GM12875 (cell line): Measurements from ENCODE around the gene B4GALT3.

ENCODE experiments used
- H3K4me3 ChIP-seq: one replicate; pipeline ENCODE4 v1.5.1; 2011; ENCODE audit warnings: low read depth, low read length, control low read depth
- TF ChIP-seq, protein P1 (sequence below): IDR thresholded peaks from 2 replicates; pipeline ENCODE4 v1.5.1; 2011; ENCODE audit warnings: low read depth, mild to moderate bottlenecking, control low read depth, inconsistent platforms, low read length, moderate library complexity, borderline replicate concordance; ENCODE audit not compliant: insufficient read depth

Gene B4GALT3

GRCh38 chr1:161222175-161223019 is 45.1 kb upstream of the B4GALT3 start:
- TF ChIP-seq, protein P1, sequence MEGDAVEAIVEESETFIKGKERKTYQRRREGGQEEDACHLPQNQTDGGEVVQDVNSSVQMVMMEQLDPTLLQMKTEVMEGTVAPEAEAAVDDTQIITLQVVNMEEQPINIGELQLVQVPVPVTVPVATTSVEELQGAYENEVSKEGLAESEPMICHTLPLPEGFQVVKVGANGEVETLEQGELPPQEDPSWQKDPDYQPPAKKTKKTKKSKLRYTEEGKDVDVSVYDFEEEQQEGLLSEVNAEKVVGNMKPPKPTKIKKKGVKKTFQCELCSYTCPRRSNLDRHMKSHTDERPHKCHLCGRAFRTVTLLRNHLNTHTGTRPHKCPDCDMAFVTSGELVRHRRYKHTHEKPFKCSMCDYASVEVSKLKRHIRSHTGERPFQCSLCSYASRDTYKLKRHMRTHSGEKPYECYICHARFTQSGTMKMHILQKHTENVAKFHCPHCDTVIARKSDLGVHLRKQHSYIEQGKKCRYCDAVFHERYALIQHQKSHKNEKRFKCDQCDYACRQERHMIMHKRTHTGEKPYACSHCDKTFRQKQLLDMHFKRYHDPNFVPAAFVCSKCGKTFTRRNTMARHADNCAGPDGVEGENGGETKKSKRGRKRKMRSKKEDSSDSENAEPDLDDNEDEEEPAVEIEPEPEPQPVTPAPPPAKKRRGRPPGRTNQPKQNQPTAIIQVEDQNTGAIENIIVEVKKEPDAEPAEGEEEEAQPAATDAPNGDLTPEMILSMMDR, result no peak
- H3K4me3 ChIP-seq, result no peak overlapping the region

DNA sequence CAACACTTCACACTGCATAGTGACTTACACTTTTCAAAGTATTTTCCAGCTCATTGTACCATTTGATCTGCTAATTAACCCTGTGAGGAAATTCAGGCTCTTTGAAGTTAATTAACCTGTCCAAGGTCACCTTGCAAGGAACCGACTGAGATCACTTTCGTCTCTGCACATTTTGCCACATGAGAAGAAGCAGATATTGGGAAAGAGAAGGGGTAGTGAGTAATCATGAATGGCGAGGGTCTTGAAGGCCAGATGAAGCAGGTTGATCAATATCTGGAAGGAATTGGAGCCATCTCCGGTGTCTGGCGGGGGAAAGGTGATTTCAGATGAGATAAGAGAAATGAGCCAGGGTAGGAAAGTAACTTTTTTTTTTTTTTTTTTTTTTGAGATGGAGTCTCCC is 42.7 kb upstream of the B4GALT3 start:
- no peak overlapping the region for H3K4me3 ChIP-seq
- TF ChIP-seq, protein P1, result no peak

- TF ChIP-seq, protein P1, result no peak
- H3K4me3 ChIP-seq, result no peak overlapping the region
These were observed 42.0 kb upstream of the B4GALT3 start for GRCh38 chr1:161219078-161219892.

DNA sequence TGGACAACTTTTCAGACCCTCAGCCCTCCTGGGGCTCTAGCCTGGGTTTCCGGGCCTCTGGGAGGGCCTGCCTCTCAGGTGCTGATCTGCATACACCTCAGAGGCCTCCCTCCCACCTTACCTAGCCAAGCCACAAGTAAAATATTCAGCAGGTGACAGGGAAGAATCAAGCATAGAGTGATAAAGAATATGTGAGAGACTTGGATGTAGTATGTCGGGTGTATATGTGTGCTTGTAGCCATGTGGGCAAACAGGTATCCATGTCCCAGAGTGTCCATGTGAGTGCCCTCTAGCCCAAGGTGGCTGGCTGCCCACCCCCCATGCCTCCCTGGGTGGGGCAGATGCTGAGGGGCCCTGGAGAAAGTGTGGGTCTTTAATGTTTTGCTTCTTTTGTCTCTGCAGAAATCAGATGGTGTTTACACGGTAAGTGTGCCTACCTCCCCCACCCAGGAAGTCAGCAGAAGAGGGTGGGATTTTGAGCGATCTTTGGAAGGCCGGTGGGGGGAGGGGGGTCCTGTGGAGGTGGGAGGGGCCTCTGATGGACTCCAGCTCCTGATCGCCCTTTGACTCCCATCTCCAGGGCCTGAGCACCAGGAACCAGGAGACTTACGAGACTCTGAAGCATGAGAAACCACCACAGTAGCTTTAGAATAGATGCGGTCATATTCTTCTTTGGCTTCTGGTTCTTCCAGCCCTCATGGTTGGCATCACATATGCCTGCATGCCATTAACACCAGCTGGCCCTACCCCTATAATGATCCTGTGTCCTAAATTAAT is 41.2 kb upstream of the B4GALT3 start:
- no peak overlapping the region for H3K4me3 ChIP-seq
- TF ChIP-seq, protein P1, result no peak

GRCh38 chr1:161217831-161218230 is 40.5 kb upstream of the B4GALT3 start:
- no peak overlapping the region for H3K4me3 ChIP-seq
- TF ChIP-seq, protein P1, result no peak

DNA sequence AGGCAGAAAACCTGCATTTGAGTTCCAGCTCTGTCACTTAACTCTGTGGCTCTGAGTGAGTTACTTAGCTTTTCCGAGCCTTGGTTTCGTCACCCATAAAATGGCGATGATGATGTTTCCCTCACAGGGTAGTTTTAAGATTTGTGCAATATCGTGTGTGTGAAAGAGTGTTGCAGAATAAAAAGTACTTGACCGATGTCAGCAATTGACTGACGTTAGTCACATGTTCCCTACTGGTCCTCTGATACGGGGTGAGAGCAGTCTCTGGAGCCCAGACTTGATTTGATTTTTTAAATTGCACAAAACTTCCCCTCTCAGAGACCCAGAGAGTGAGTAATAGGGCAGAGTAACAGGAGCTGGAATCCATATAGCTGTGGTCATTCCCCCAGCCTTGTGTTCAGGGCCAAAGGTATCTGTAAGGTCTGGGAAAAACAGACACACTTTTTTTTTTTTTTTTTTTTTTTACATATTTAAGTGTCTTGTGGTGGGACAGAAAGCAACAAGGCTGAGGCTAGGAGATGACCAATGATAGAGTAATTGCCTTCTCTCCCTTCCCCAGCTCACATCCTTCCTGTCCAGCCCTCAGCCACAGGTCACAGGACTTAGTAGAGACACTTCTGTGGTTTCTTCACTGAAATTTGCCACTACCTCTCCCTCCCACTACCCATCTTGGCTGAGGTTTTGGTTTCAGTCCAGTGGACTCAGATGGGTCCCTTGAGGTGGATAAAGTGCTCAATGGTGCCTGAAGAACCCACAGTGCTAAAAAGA is 39.8 kb upstream of the B4GALT3 start:
- TF ChIP-seq, protein P1, result no peak
- no peak overlapping the region for H3K4me3 ChIP-seq
